Hippocampal formation (tissue), 2 donors: ENCODE measurements around the gene ACAA1.
"Not testable (repeated sequence)": the region's sequence is repeated elsewhere in the genome, so short reads cannot be mapped to it uniquely, and the experiment has no call there.

Experiments
- DNase-seq, 2 donors: peaks; one replicate each; lab custom pipeline; 2025; lab: John Stamatoyannopoulos, UW

The ACAA1 gene

GRCh38 chr3:38101811-38102443 lies 35.0 kb downstream of the ACAA1 start:
- no peak for DNase-seq

- DNase-seq, result no peak
These were observed 36.4 kb downstream of the ACAA1 start for GRCh38 chr3:38100498-38100897.

GRCh38 chr3:38099518-38099917 lies 37.4 kb downstream of the ACAA1 start:
- no peak for DNase-seq

- DNase-seq, result no peak
These were observed 38.6 kb downstream of the ACAA1 start for GRCh38 chr3:38098376-38098723.

GRCh38 chr3:38097446-38098375 lies 39.2 kb downstream of the ACAA1 start:
- DNase-seq, result no peak

GRCh38 chr3:38095669-38096483 lies 41.1 kb downstream of the ACAA1 start:
- DNase-seq, result no peak

GRCh38 chr3:38094999-38095398 lies 41.9 kb downstream of the ACAA1 start:
- DNase-seq, result no peak

GRCh38 chr3:38090453-38090852 lies 46.5 kb downstream of the ACAA1 start:
- DNase-seq, result no peak

- no peak for DNase-seq
These were observed 47.8 kb downstream of the ACAA1 start for GRCh38 chr3:38089163-38089562.

GRCh38 chr3:38088126-38089078 lies 48.5 kb downstream of the ACAA1 start:
- no peak for DNase-seq

- DNase-seq, result not testable (repeated sequence)
These were observed 49.6 kb downstream of the ACAA1 start for GRCh38 chr3:38087278-38087677.

GRCh38 chr3:38086496-38086895 lies 50.4 kb downstream of the ACAA1 start:
- no peak for DNase-seq

- DNase-seq, result no peak
These were observed 51.0 kb downstream of the ACAA1 start for GRCh38 chr3:38085943-38086324.

- no peak for DNase-seq
These were observed 51.5 kb downstream of the ACAA1 start for GRCh38 chr3:38085311-38085942.

- no peak for DNase-seq
These were observed 52.3 kb downstream of the ACAA1 start for GRCh38 chr3:38084334-38085310.

- no peak for DNase-seq
These were observed 53.0 kb downstream of the ACAA1 start for GRCh38 chr3:38083871-38084333.

GRCh38 chr3:38083254-38083653 lies 53.7 kb downstream of the ACAA1 start:
- not testable (repeated sequence) for DNase-seq

- DNase-seq, result not testable (repeated sequence)
These were observed 54.6 kb downstream of the ACAA1 start for GRCh38 chr3:38082296-38082695.

- DNase-seq, result not testable (repeated sequence)
These were observed 59.9 kb downstream of the ACAA1 start for GRCh38 chr3:38077073-38077472.
